Natural killer cell (primary cell): ENCODE measurements around the gene CARMIL3. TPM values are rescaled to one million over a fixed set of nuclear protein-coding genes. Genes with fewer than 3 reads are reported as not detected.
A peak's percentile ranks its signal among the peaks of the same experiment; 100 is the strongest.

Experiments
- ATAC-seq, 3 donors: fragments of 150-1000 bp in 2 of 3; fragments of 200-7000 bp in 1 of 3; cut with Tn5 transposase; 1 replicate in 1 of 3; 2 replicates in 2 of 3; pipeline ENCODE4 v1.10.0; 2021; ENCODE audit warnings: mild to moderate bottlenecking in 2 of 3, moderate library complexity in 2 of 3
- DNase-seq, 2 donors: peaks; one replicate each; pipeline versions ENCODE4 v3.0.0 to v3.0.0-alpha.2; 2013 to 2021; ENCODE audit warnings: mixed read lengths in 1 of 2
- H3K27ac ChIP-seq: one replicate; pipeline ENCODE4 v1.5.1; 2013; ENCODE audit warnings: mild to moderate bottlenecking, low read length
- H3K27me3 ChIP-seq: one replicate; pipeline ENCODE4 v1.6.1; 2013; ENCODE audit warnings: low read length; ENCODE audit not compliant: control insufficient read depth, insufficient read depth
- H3K36me3 ChIP-seq: one replicate; pipeline ENCODE4 v1.6.1; 2013; ENCODE audit warnings: low read length; ENCODE audit not compliant: control insufficient read depth, insufficient read depth
- H3K4me1 ChIP-seq: one replicate; pipeline ENCODE4 v1.6.1; 2013; ENCODE audit warnings: low read length; ENCODE audit not compliant: control insufficient read depth, insufficient read depth
- H3K4me3 ChIP-seq: one replicate; pipeline ENCODE4 v1.5.1; 2013; ENCODE audit warnings: low read length
- H3K9me3 ChIP-seq: one replicate; pipeline ENCODE4 v1.6.1; 2013; ENCODE audit warnings: low read length; ENCODE audit not compliant: control insufficient read depth, insufficient read depth
- H3K27ac Mint-ChIP-seq, 2 donors: one replicate each; pipeline ENCODE4 v1.8.0; 2022; ENCODE audit warnings: mild to moderate bottlenecking in 2 of 2, mixed read lengths in 2 of 2, moderate library complexity in 1 of 2
- H3K27me3 Mint-ChIP-seq, 2 donors: one replicate each; pipeline ENCODE4 v1.8.0; 2022; ENCODE audit warnings: low read depth in 2 of 2, mixed read lengths in 2 of 2
- H3K36me3 Mint-ChIP-seq: one replicate; pipeline ENCODE4 v1.8.0; 2022; ENCODE audit warnings: mixed read lengths
- H3K4me1 Mint-ChIP-seq, 2 donors: one replicate each; pipeline ENCODE4 v1.8.0; 2022; ENCODE audit warnings: mixed read lengths in 2 of 2
- H3K4me3 Mint-ChIP-seq: one replicate; pipeline ENCODE4 v1.8.0; 2022; ENCODE audit warnings: mild to moderate bottlenecking, moderate library complexity, mixed read lengths
- H3K9me3 Mint-ChIP-seq, 2 donors: one replicate each; pipeline ENCODE4 v1.8.0; 2022; ENCODE audit warnings: mixed read lengths in 2 of 2
- CTCF ChIP-seq: fragments of 200-600 bp; IDR thresholded peaks from one replicate; pipeline ENCODE4 v1.8.0; 2022; ENCODE audit warnings: antibody characterized with exemption
- WGBS: methylation state at CpG from one replicate; pipeline ENCODE4 v1.1.7; 2013; ENCODE audit warnings: missing lambda C conversion rate; ENCODE audit not compliant: insufficient coverage; 5-methylcytosine and 5-hydroxymethylcytosine counted together
- intact Hi-C: fragments of 100-400 bp; cut with micrococcal nuclease; formaldehyde crosslinking; loops from one replicate; pipeline ENCODE4 v1.14.2; 2022
- total RNA-seq, 4 donors: library from RNA; stranded (reverse); fragments of 120-200 nt in 1 of 4; gene quantifications; one replicate each; pipeline versions ENCODE4 v1.2.3 to v1.2.4, GENCODE V29; 2013 to 2022

Gene CARMIL3
- total RNA-seq, 3 donors from 2014 or later (not counting 1 experiment from before 2014, with no cell fraction given) = 17.8 to 28.6 (median 18.6) TPM

GRCh38 chr14:24094841-24095270 lies 43.0 kb downstream of the CARMIL3 start:
- ATAC-seq (peak in 1 of 3 donors; percentile 1), DNase-seq (peak in 1 of 2 donors; percentile 40)
- Mint-ChIP-seq H3K27ac (peak overlapping the region; percentile 89 to 96), H3K4me3 (peak overlapping the region; percentile 98), H3K9me3 (no peaks in the 10 kb centered on the region), H3K4me1 (peaks cover 20 to 38% of the 10 kb centered on the region in 2 donors), H3K36me3 (no peaks in the 10 kb centered on the region), H3K27me3 (no peaks in the 10 kb centered on the region)
- H3K9me3 ChIP-seq = no peaks in the 10 kb centered on the region
- intact Hi-C loops = loop anchor here (2.0 kb wide), 1 partner anchor 14 kb away; no protein-coding TSS in a partner anchor
- no peaks in the 10 kb centered on the region for H3K27me3 ChIP-seq
- H3K4me3 ChIP-seq = peak overlapping the region; percentile 78
- peaks cover 28% of the 10 kb centered on the region for H3K4me1 ChIP-seq
- no peak for TF ChIP-seq CTCF
- WGBS = 2% methylated on average over 14 of the region's 14 CpGs
- peaks cover 7% of the 10 kb centered on the region for H3K36me3 ChIP-seq
- H3K27ac ChIP-seq = peak overlapping the region; percentile 90

- no peaks in the 10 kb centered on the region for H3K36me3 Mint-ChIP-seq
- Histone ChIP-seq H3K4me1 (peaks cover 25% of the 10 kb centered on the region), H3K27ac (peak overlapping the region; percentile 90), H3K9me3 (no peaks in the 10 kb centered on the region), H3K36me3 (peaks cover 10% of the 10 kb centered on the region), H3K4me3 (peak overlapping the region; percentile 78), H3K27me3 (no peaks in the 10 kb centered on the region)
- intact Hi-C loops = loop anchor here (2.0 kb wide), 1 partner anchor 13 kb away; no protein-coding TSS in a partner anchor
- H3K9me3 Mint-ChIP-seq = no peaks in the 10 kb centered on the region
- H3K4me3 Mint-ChIP-seq = peak overlapping the region; percentile 98
- TF ChIP-seq CTCF = no peak
- no peaks in the 10 kb centered on the region for H3K27me3 Mint-ChIP-seq
- 38% methylated on average over 11 of the region's 12 CpGs for WGBS
- ATAC-seq (peak in 2 of 3 donors; percentile 7 to 8), DNase-seq (peak in 1 of 2 donors; percentile 51)
- H3K27ac Mint-ChIP-seq = peak overlapping the region; percentile 89 to 96
- peaks cover 20 to 37% of the 10 kb centered on the region in 2 donors for H3K4me1 Mint-ChIP-seq
These were observed 43.7 kb downstream of the CARMIL3 start for GRCh38 chr14:24095271-24096068.

- peaks cover 10% of the 10 kb centered on the region for H3K36me3 ChIP-seq
- TF ChIP-seq CTCF = no peak
- WGBS = 97% methylated on average over 8 of the region's 8 CpGs
- Mint-ChIP-seq H3K36me3 (no peaks in the 10 kb centered on the region), H3K4me3 (peak overlapping the region; percentile 22), H3K4me1 (peaks cover 20 to 33% of the 10 kb centered on the region in 2 donors), H3K9me3 (no peaks in the 10 kb centered on the region), H3K27ac (peak overlapping the region in 1 of 2 donors; percentile 56), H3K27me3 (no peaks in the 10 kb centered on the region)
- H3K4me3 ChIP-seq = no peak overlapping the region
- ATAC-seq (no peak), DNase-seq (no peak)
- no peaks in the 10 kb centered on the region for H3K9me3 ChIP-seq
- peaks cover 22% of the 10 kb centered on the region for H3K4me1 ChIP-seq
- H3K27ac ChIP-seq = no peak overlapping the region
- no peaks in the 10 kb centered on the region for H3K27me3 ChIP-seq
- intact Hi-C loops = no loop called here
These were observed 44.9 kb downstream of the CARMIL3 start for GRCh38 chr14:24096545-24097181.
